WTC11 (cell line): ENCODE data around the gene SPHKAP. TPM values are rescaled to one million over a fixed set of nuclear protein-coding genes. Genes with fewer than 3 reads are reported as not detected.

Experiments
- ATAC-seq: fragments of 200-7000 bp; cut with Tn5 transposase; 2 replicates; pipeline ENCODE4 v1.10.0; 2021; ENCODE audit warnings: mild to moderate bottlenecking, moderate library complexity
- CTCF ChIA-PET: fragments of 300-600 bp; sonication (Branson Sonifier 250); formaldehyde crosslinking; loops from one replicate; lab custom pipeline; 2021; ENCODE audit warnings: antibody characterized with exemption; lab: Charles Lee
- POLR2A ChIA-PET: fragments of 350-600 bp; sonication (Branson Sonifier 250); formaldehyde crosslinking; loops from one replicate; lab custom pipeline; 2021; ENCODE audit warnings: antibody characterized with exemption; lab: Charles Lee
- DNase-seq: peaks from one replicate; pipeline ENCODE4 v3.0.0; 2021; ENCODE audit warnings: low spot score
- H3K27ac Mint-ChIP-seq: 2 replicates; pipeline ENCODE4 v1.8.0; 2021; ENCODE audit warnings: mixed read lengths
- H3K27me3 Mint-ChIP-seq: 2 replicates; pipeline ENCODE4 v1.8.0; 2021; ENCODE audit warnings: low read depth, mild to moderate bottlenecking, moderate library complexity, mixed read lengths
- H3K36me3 Mint-ChIP-seq: 2 replicates; pipeline ENCODE4 v1.8.0; 2021; ENCODE audit warnings: mixed read lengths
- H3K4me1 Mint-ChIP-seq: 2 replicates; pipeline ENCODE4 v1.8.0; 2022; ENCODE audit warnings: mixed read lengths
- H3K4me3 Mint-ChIP-seq: 2 replicates; pipeline ENCODE4 v1.8.0; 2021; ENCODE audit warnings: mild to moderate bottlenecking, moderate library complexity, mixed read lengths
- H3K9me3 Mint-ChIP-seq: 2 replicates; pipeline ENCODE4 v1.8.0; 2021; ENCODE audit warnings: mixed read lengths
- AFF4 ChIP-seq: sonication (generic); formaldehyde crosslinking; IDR thresholded peaks from 2 replicates; pipeline ENCODE4 v1.8.1; 2023; ENCODE audit warnings: mild to moderate bottlenecking, missing genetic modification reagents, borderline replicate concordance
- CREB1 ChIP-seq: sonication (generic); formaldehyde crosslinking; IDR thresholded peaks from 2 replicates; pipeline ENCODE4 v1.8.0; 2023; ENCODE audit warnings: mild to moderate bottlenecking, missing genetic modification reagents
- CREM ChIP-seq: sonication (generic); formaldehyde crosslinking; IDR thresholded peaks from 2 replicates; pipeline ENCODE4 v1.8.1; 2022; ENCODE audit warnings: mild to moderate bottlenecking, missing genetic modification reagents, moderate library complexity
- E2F1 ChIP-seq: sonication (generic); formaldehyde crosslinking; IDR thresholded peaks from 2 replicates; pipeline ENCODE4 v1.8.0; 2022; ENCODE audit warnings: mild to moderate bottlenecking, missing genetic modification reagents
- ESRRA ChIP-seq: sonication (generic); formaldehyde crosslinking; IDR thresholded peaks from 2 replicates; pipeline ENCODE4 v1.8.1; 2022; ENCODE audit warnings: mild to moderate bottlenecking, missing genetic modification reagents, borderline replicate concordance
- FOXK1 ChIP-seq: sonication (generic); formaldehyde crosslinking; IDR thresholded peaks from 2 replicates; pipeline ENCODE4 v1.8.0; 2022; ENCODE audit warnings: mild to moderate bottlenecking, moderate library complexity, missing genetic modification reagents
- GRHL2 ChIP-seq: fragments of 250-450 bp; sonication (Bioruptor Pico); IDR thresholded peaks from 2 replicates; pipeline ENCODE4 v1.8.0; 2022; ENCODE audit warnings: mild to moderate bottlenecking, moderate library complexity; ENCODE audit not compliant: insufficient replicate concordance, severe bottlenecking
- IRF1 ChIP-seq: sonication (generic); formaldehyde crosslinking; IDR thresholded peaks from 2 replicates; pipeline ENCODE4 v1.8.0; 2023; ENCODE audit warnings: missing genetic modification reagents
- JUN ChIP-seq: sonication (generic); formaldehyde crosslinking; IDR thresholded peaks from 2 replicates; pipeline ENCODE4 v1.8.0; 2023; ENCODE audit warnings: mild to moderate bottlenecking, missing genetic modification reagents
- MLX ChIP-seq: sonication (generic); formaldehyde crosslinking; IDR thresholded peaks from 2 replicates; pipeline ENCODE4 v1.8.1; 2023; ENCODE audit warnings: mild to moderate bottlenecking, missing genetic modification reagents, moderate library complexity
- NFYB ChIP-seq: sonication (generic); formaldehyde crosslinking; conservative IDR thresholded peaks from 2 replicates; pipeline ENCODE4 v1.8.0; 2022; ENCODE audit warnings: low read depth, missing genetic modification reagents
- NR2C2 ChIP-seq: sonication (generic); formaldehyde crosslinking; IDR thresholded peaks from 2 replicates; pipeline ENCODE4 v1.8.0; 2022; ENCODE audit warnings: mild to moderate bottlenecking, missing genetic modification reagents
- RELA ChIP-seq: sonication (generic); formaldehyde crosslinking; IDR thresholded peaks from 2 replicates; pipeline ENCODE4 v1.8.1; 2022; ENCODE audit warnings: missing genetic modification reagents, mild to moderate bottlenecking, borderline replicate concordance
- SMAD4 ChIP-seq: sonication (generic); formaldehyde crosslinking; IDR thresholded peaks from 2 replicates; pipeline ENCODE4 v1.8.0; 2022; ENCODE audit warnings: mild to moderate bottlenecking, missing genetic modification reagents
- STAT6 ChIP-seq: sonication (generic); formaldehyde crosslinking; conservative IDR thresholded peaks from 2 replicates; pipeline ENCODE4 v1.8.1; 2023; ENCODE audit warnings: mild to moderate bottlenecking, low read depth, missing genetic modification reagents, moderate library complexity
- ZNF396 ChIP-seq: fragments of 250-450 bp; sonication (Bioruptor Pico); IDR thresholded peaks from 2 replicates; pipeline ENCODE4 v1.8.0; 2021; ENCODE audit warnings: mild to moderate bottlenecking, moderate library complexity, borderline replicate concordance
- ZNF416 ChIP-seq: fragments of 250-450 bp; sonication (Bioruptor Pico); IDR thresholded peaks from 2 replicates; pipeline ENCODE4 v1.9.0; 2021; ENCODE audit warnings: mild to moderate bottlenecking, inconsistent platforms
- ZNF423 ChIP-seq: fragments of 250-450 bp; sonication (Bioruptor Pico); IDR thresholded peaks from 2 replicates; pipeline ENCODE4 v2.1.2; 2022; ENCODE audit warnings: mild to moderate bottlenecking, moderate library complexity
- ZSCAN18 ChIP-seq: fragments of 250-450 bp; sonication (Bioruptor Pico); IDR thresholded peaks from 2 replicates; pipeline ENCODE4 v2.1.2; 2022; ENCODE audit warnings: mild to moderate bottlenecking, moderate library complexity
- total RNA-seq: library from RNA; stranded (reverse); gene quantifications from 3 replicates; pipeline ENCODE4 v1.2.3, GENCODE V29; 2021

The SPHKAP gene
- total RNA-seq, 1 experiment from 2014 or later = not detected

- Mint-ChIP-seq H3K27ac (no peak overlapping the region), H3K9me3 (no peaks in the 10 kb centered on the region), H3K36me3 (no peaks in the 10 kb centered on the region), H3K27me3 (no peaks in the 10 kb centered on the region), H3K4me1 (peaks cover 9% of the 10 kb centered on the region), H3K4me3 (no peak overlapping the region)
- TF ChIP-seq ESRRA (CRISPR knock-in tag) (no peak), ZNF416 (CRISPR knock-in tag) (no peak), ZSCAN18 (CRISPR knock-in tag) (no peak), ZNF423 (CRISPR knock-in tag) (no peak), ZNF396 (CRISPR knock-in tag) (no peak), FOXK1 (CRISPR knock-in tag) (no peak), MLX (CRISPR knock-in tag) (no peak)
- ATAC-seq = no peak
- ChIA-PET CTCF (interaction anchor here (1.3 kb wide), 1 partner anchor 16 kb away, joined by 3 read pairs; no protein-coding TSS in a partner anchor), POLR2A (no interaction called here)
- no peak for DNase-seq
Observed at GRCh38 chr2:228064796-228065315, 116.6 kb downstream of the SPHKAP start.

- no peaks in the 10 kb centered on the region for H3K9me3 Mint-ChIP-seq
- TF ChIP-seq JUN (CRISPR knock-in tag) (no peak), NFYB (CRISPR knock-in tag) (no peak), CREM (CRISPR knock-in tag) (no peak), CREB1 (CRISPR knock-in tag) (no peak), MLX (CRISPR knock-in tag) (no peak), NR2C2 (CRISPR knock-in tag) (no peak), E2F1 (CRISPR knock-in tag) (no peak), IRF1 (CRISPR knock-in tag) (no peak), GRHL2 (CRISPR knock-in tag) (no peak), STAT6 (CRISPR knock-in tag) (no peak), RELA (CRISPR knock-in tag) (no peak), AFF4 (CRISPR knock-in tag) (no peak), SMAD4 (CRISPR knock-in tag) (no peak)
- TF ChIP-seq, all 79 proteins: peak for 0
- Mint-ChIP-seq H3K36me3 (no peaks in the 10 kb centered on the region), H3K27me3 (no peaks in the 10 kb centered on the region), H3K4me1 (peaks cover 9% of the 10 kb centered on the region), H3K27ac (no peak overlapping the region), H3K4me3 (no peak overlapping the region)
- ChIA-PET POLR2A (no interaction called here), CTCF (interaction anchor here (1.6 kb wide), 1 partner anchor 15 kb away, joined by 3 read pairs; no protein-coding TSS in a partner anchor)
- ATAC-seq = no peak
- no peak for DNase-seq
Observed at GRCh38 chr2:228064024-228064423, 117.5 kb downstream of the SPHKAP start.
